Lung (tissue), 10 donors: Measurements from ENCODE around the gene C4A. TPM values are rescaled to one million over a fixed set of nuclear protein-coding genes. Genes with fewer than 3 reads are reported as not detected.
"Not testable (repeated sequence)": the region's sequence is repeated elsewhere in the genome, so short reads cannot be mapped to it uniquely, and the experiment has no call there.

Source experiments
- ATAC-seq: fragments of 200-7000 bp; cut with Tn5 transposase; one replicate; pipeline ENCODE4 v1.9.1; 2020; ENCODE audit warnings: moderate number of reproducible peaks; ENCODE audit not compliant: insufficient read depth, low FRiP score
- DNase-seq, 3 donors: peaks; one replicate each; pipeline ENCODE4 v3.0.0-alpha.2; 2013 to 2017
- H3K27ac ChIP-seq, 2 donors: one replicate each; pipeline ENCODE4 v1.5.1; 2013; ENCODE audit warnings: mild to moderate bottlenecking in 2 of 2, moderate library complexity in 2 of 2, control low read depth in 1 of 2, inconsistent platforms in 1 of 2, low read depth in 1 of 2, low read length in 1 of 2
- H3K27me3 ChIP-seq, 3 donors: one replicate each; pipeline ENCODE4 v1.5.1; 2013; ENCODE audit warnings: low read length in 2 of 3; ENCODE audit not compliant: control insufficient read depth in 3 of 3, insufficient read depth in 3 of 3
- H3K36me3 ChIP-seq, 4 donors: one replicate each; pipeline ENCODE4 v1.5.1; 2013; ENCODE audit warnings: low read length in 4 of 4, mild to moderate bottlenecking in 1 of 4, moderate library complexity in 1 of 4; ENCODE audit not compliant: control insufficient read depth in 4 of 4, insufficient read depth in 4 of 4
- H3K4me1 ChIP-seq, 5 donors: one replicate each; pipeline ENCODE4 v1.5.1; 2013; ENCODE audit warnings: low read length in 5 of 5, mild to moderate bottlenecking in 2 of 5, moderate library complexity in 1 of 5; ENCODE audit not compliant: control insufficient read depth in 5 of 5, insufficient read depth in 5 of 5
- H3K4me3 ChIP-seq: one replicate; pipeline ENCODE4 v1.5.1; 2013; ENCODE audit warnings: mild to moderate bottlenecking, control low read depth, moderate library complexity
- H3K9ac ChIP-seq, 2 donors: one replicate each; pipeline ENCODE4 v1.5.1; 2013; ENCODE audit warnings: low read length in 2 of 2, control low read depth in 1 of 2; ENCODE audit not compliant: insufficient read depth in 1 of 2
- H3K9me3 ChIP-seq, 4 donors: one replicate each; pipeline ENCODE4 v1.5.1; 2013; ENCODE audit warnings: low read length in 3 of 4, mild to moderate bottlenecking in 1 of 4, moderate library complexity in 1 of 4; ENCODE audit not compliant: control insufficient read depth in 4 of 4, insufficient read depth in 3 of 4
- WGBS, 2 donors: extraction: QIAGEN DNeasy Blood & Tissue Kit; methylation state at CpG; one replicate each; pipeline ENCODE4 v1.1.7; 2013; 5-methylcytosine and 5-hydroxymethylcytosine counted together
- polyA plus RNA-seq, 2 donors: library from polyadenylated mRNA; stranded (reverse); fragments of 200-250 nt; gene quantifications; one replicate each; pipeline ENCODE4 v1.2.1, GENCODE V29; 2013
- total RNA-seq, 2 donors: library from RNA; depleted of rRNA in 1 of 2; stranded (reverse); fragments of >200 nt in 1 of 2; gene quantifications; one replicate each; pipeline ENCODE4 v1.2.1, GENCODE V29; 2014 to 2021
- donor health status: Bipolar disorder and iron deficiency.
- donor health status: healthy.
- donor health status: DM: yes; HTN: yes; CAD: no.

The C4A gene
- total and polyA plus RNA-seq, 4 donors: 48.3 to 284 (median 133) TPM

- WGBS, 2 donors: 83 to 87% methylated on average over 16 to 25 of the region's 43 CpGs
- ATAC-seq, H3K4me1 ChIP-seq, DNase-seq, H3K27me3 ChIP-seq, H3K4me3 ChIP-seq, H3K27ac ChIP-seq, H3K9ac ChIP-seq, H3K9me3 ChIP-seq, H3K36me3 ChIP-seq: not testable (repeated sequence)
Measured at GRCh38 chr6:32040299-32041049, 58.6 kb downstream of the C4A start.

- not testable (repeated sequence) for H3K4me1 ChIP-seq, H3K27ac ChIP-seq, H3K36me3 ChIP-seq, H3K9me3 ChIP-seq, H3K27me3 ChIP-seq, DNase-seq, H3K4me3 ChIP-seq, H3K9ac ChIP-seq, ATAC-seq
- 70% methylated on average over 7 of the region's 13 CpGs; no CpG with 5 or more reads in 1 of the 2 donors for WGBS, 2 donors
Measured at GRCh38 chr6:32041050-32041321, 59.1 kb downstream of the C4A start.

GRCh38 chr6:32041385-32041784 is 59.5 kb downstream of the C4A start:
- not testable (repeated sequence) for H3K9ac ChIP-seq, H3K4me1 ChIP-seq, H3K27ac ChIP-seq, H3K36me3 ChIP-seq, H3K4me3 ChIP-seq, H3K27me3 ChIP-seq, ATAC-seq, H3K9me3 ChIP-seq, DNase-seq
- 72 to 85% methylated on average over 4 to 8 of the region's 10 CpGs for WGBS, 2 donors

GRCh38 chr6:32042276-32042675 is 60.4 kb downstream of the C4A start:
- H3K9me3 ChIP-seq, ATAC-seq, DNase-seq, H3K4me3 ChIP-seq, H3K9ac ChIP-seq, H3K36me3 ChIP-seq, H3K27ac ChIP-seq, H3K27me3 ChIP-seq: not testable (repeated sequence)
- H3K4me1 ChIP-seq: peaks cover 0 to 15% (median 0%) of the 10 kb centered on the region in 5 donors
- 94 to 97% methylated on average over 11 to 14 of the region's 15 CpGs for WGBS, 2 donors

GRCh38 chr6:32043589-32044380 is 61.9 kb downstream of the C4A start:
- H3K9ac ChIP-seq, H3K27ac ChIP-seq, H3K36me3 ChIP-seq, ATAC-seq, H3K27me3 ChIP-seq, H3K4me3 ChIP-seq, H3K9me3 ChIP-seq, DNase-seq: not testable (repeated sequence)
- 93% methylated on average over 16 of the region's 31 CpGs for WGBS, 2 donors
- peaks cover 0 to 15% (median 0%) of the 10 kb centered on the region in 5 donors for H3K4me1 ChIP-seq

GRCh38 chr6:32044916-32045315 is 63.1 kb downstream of the C4A start:
- H3K27me3 ChIP-seq, ATAC-seq, H3K27ac ChIP-seq, H3K4me3 ChIP-seq, H3K36me3 ChIP-seq, DNase-seq, H3K9ac ChIP-seq, H3K9me3 ChIP-seq: not testable (repeated sequence)
- WGBS, 2 donors: 92% methylated on average over 7 to 12 of the region's 18 CpGs
- H3K4me1 ChIP-seq: peaks cover 0 to 15% (median 0%) of the 10 kb centered on the region in 5 donors
